K562 (cell line): ENCODE measurements around the gene POLR2B. TPM values are rescaled to one million over a fixed set of nuclear protein-coding genes. Genes with fewer than 3 reads are reported as not detected.

Source experiments
- ATAC-seq: fragments of 200-7000 bp; cut with Tn5 transposase; 3 replicates; pipeline ENCODE4 v1.9.1; 2020; ENCODE audit warnings: moderate library complexity
- BruUV-seq: library from RNA; stranded (reverse); fragments of 400-500 nt; replicated peaks from 2 replicates; lab custom pipeline; 2021; lab: Mats Ljungman, UMichigan
- CTCF ChIA-PET: fragments of 300-600 bp; formaldehyde crosslinking; extraction: SDS; loops from one replicate; lab custom pipeline; 2021; ENCODE audit warnings: low intra/inter-chr PET ratio; lab: Yijun Ruan, JAX
- POLR2A ChIA-PET: fragments of 300-600, 350-650 bp; sonication (Branson Sonifier 250); formaldehyde crosslinking; extraction: SDS; loops from one replicate; lab custom pipeline; 2021; ENCODE audit warnings: antibody characterized with exemption, inconsistent platforms; lab: Yijun Ruan, JAX
- DNase-seq, 4 experiments: peaks; one replicate each; pipeline versions ENCODE4 v3.0.0 to v3.0.0-alpha.2; 2011 to 2018; ENCODE audit warnings: low spot score in 3 of 4, mixed read lengths in 3 of 4; ENCODE audit errors: extremely low read depth in 1 of 4
- FAIRE-seq: peaks from 2 replicates; lab custom pipeline; 2011; peaks lifted over from hg19 to GRCh38; lab: Jason Lieb, UNC
- H2AFZ ChIP-seq: 2 replicates; pipeline ENCODE4 v1.6.0; 2011; ENCODE audit warnings: low read depth, low read length, control low read depth, inconsistent platforms
- H3K27ac ChIP-seq: fragments of 200-600 bp; 3 replicates; pipeline ENCODE4 v1.8.0; 2011; ENCODE audit warnings: low read depth, mild to moderate bottlenecking, control low read depth, inconsistent platforms, low read length, moderate library complexity, mixed read lengths; ENCODE audit errors: extremely low read depth
- H3K27me3 ChIP-seq, 2 experiments: fragments of 300-600 bp in 1 of 2; 2 replicates in 1 of 2; 3 replicates in 1 of 2; pipeline versions ENCODE4 v1.6.0 to v1.8.0; 2011; ENCODE audit warnings: inconsistent platforms in 2 of 2, low read length in 2 of 2, mild to moderate bottlenecking in 1 of 2, mixed read lengths in 1 of 2, moderate library complexity in 1 of 2; ENCODE audit not compliant: control insufficient read depth in 2 of 2, insufficient read depth in 2 of 2
- H3K36me3 ChIP-seq: fragments of 300-600 bp; 3 replicates; pipeline ENCODE4 v1.8.0; 2011; ENCODE audit warnings: mild to moderate bottlenecking, low read length, inconsistent platforms; ENCODE audit not compliant: control insufficient read depth, insufficient read depth
- H3K4me1 ChIP-seq, 2 experiments: fragments of 200-600 bp in 1 of 2; replicated peaks in 1 of 2; 2 replicates in 1 of 2; 3 replicates in 1 of 2; pipeline versions ENCODE4 v1.5.1 to v1.8.0; 2011; ENCODE audit warnings: inconsistent platforms in 2 of 2, low read length in 2 of 2, mild to moderate bottlenecking in 1 of 2, mixed read lengths in 1 of 2, moderate library complexity in 1 of 2; ENCODE audit not compliant: control insufficient read depth in 2 of 2, insufficient read depth in 2 of 2
- H3K4me2 ChIP-seq: 2 replicates; pipeline ENCODE4 v1.6.1; 2011; ENCODE audit warnings: low read length, control low read depth, inconsistent platforms, mixed read lengths; ENCODE audit not compliant: insufficient read depth
- H3K4me3 ChIP-seq: fragments of 200-600 bp; sonication (generic), shearing (Covaris generic); 2 replicates; pipeline ENCODE4 v1.5.1; 2016; ENCODE audit warnings: control low read depth, inconsistent platforms
- H3K79me2 ChIP-seq: fragments of 200-600 bp; 3 replicates; pipeline ENCODE4 v1.8.0; 2011; ENCODE audit warnings: low read length, inconsistent platforms; ENCODE audit not compliant: control insufficient read depth, insufficient read depth
- H3K9ac ChIP-seq, 2 experiments: 2 replicates each; pipeline versions ENCODE4 v1.6.0 to v1.6.1; 2011; ENCODE audit warnings: low read depth in 2 of 2, low read length in 2 of 2, control low read depth in 1 of 2, inconsistent platforms in 1 of 2, mild to moderate bottlenecking in 1 of 2, mixed read lengths in 1 of 2; ENCODE audit not compliant: insufficient read depth in 1 of 2
- H3K9me1 ChIP-seq: one replicate; pipeline ENCODE4 v1.6.0; 2011; ENCODE audit warnings: inconsistent platforms, mild to moderate bottlenecking, low read length, moderate library complexity; ENCODE audit not compliant: control insufficient read depth, insufficient read depth
- H3K9me3 ChIP-seq: replicated peaks from 2 replicates; pipeline ENCODE4 v1.5.1; 2011; ENCODE audit warnings: low read depth, low read length, inconsistent platforms; ENCODE audit not compliant: control insufficient read depth, insufficient read depth
- H4K20me1 ChIP-seq: replicated peaks from 2 replicates; pipeline ENCODE4 v1.6.1; 2011; ENCODE audit warnings: low read length, inconsistent platforms, mixed read lengths; ENCODE audit not compliant: control insufficient read depth, insufficient read depth
- CBX3 ChIP-seq, 2 experiments: IDR thresholded peaks; 1 replicate in 1 of 2; 2 replicates in 1 of 2; pipeline ENCODE4 v1.6.1; 2012; ENCODE audit warnings: inconsistent platforms in 2 of 2, low read length in 2 of 2, borderline replicate concordance in 1 of 2, control low read depth in 1 of 2
- CBX5 ChIP-seq: IDR thresholded peaks from 2 replicates; pipeline ENCODE4 v1.6.1; 2014; ENCODE audit warnings: low read depth, borderline replicate concordance
- CHD2 ChIP-seq: IDR thresholded peaks from 2 replicates; pipeline ENCODE4 v1.6.1; 2011; ENCODE audit warnings: low read depth, low read length
- EP300 ChIP-seq: IDR thresholded peaks from 2 replicates; pipeline ENCODE4 v1.6.1; 2012; ENCODE audit warnings: low read length, improper control_type of control experiment
- ERF ChIP-seq: fragments of 450-650 bp; formaldehyde crosslinking; IDR thresholded peaks from 2 replicates; pipeline ENCODE4 v1.4.0; 2020; ENCODE audit warnings: mild to moderate bottlenecking, mixed read lengths
- FOXK2 ChIP-seq, 2 experiments: fragments of 450-650 bp; IDR thresholded peaks in 1 of 2; conservative IDR thresholded peaks in 1 of 2; 2 replicates each; pipeline ENCODE4 v1.6.1; 2016; ENCODE audit warnings: low read depth in 2 of 2, mild to moderate bottlenecking in 1 of 2
- KLF10 ChIP-seq: fragments of 250-450 bp; sonication (Bioruptor Pico); IDR thresholded peaks from 2 replicates; pipeline ENCODE4 v1.6.1; 2021; ENCODE audit warnings: matching md5 sums
- MYNN ChIP-seq, 2 experiments: sonication (generic); formaldehyde crosslinking in 1 of 2; IDR thresholded peaks; 2 replicates each; pipeline versions ENCODE4 v1.5.0 to v1.6.1; 2016 to 2020; ENCODE audit warnings: antibody characterized with exemption in 1 of 2, missing genetic modification reagents in 1 of 2
- NFE2 ChIP-seq: IDR thresholded peaks from 2 replicates; pipeline ENCODE4 v1.6.1; 2014; ENCODE audit warnings: antibody characterized with exemption, low read depth
- SIRT6 ChIP-seq: IDR thresholded peaks from one replicate; pipeline ENCODE4 v1.6.1; 2012; ENCODE audit warnings: low read depth, mild to moderate bottlenecking, control low read depth, inconsistent platforms, low read length, moderate library complexity
- SUPT5H ChIP-seq: fragments of 450-650 bp; IDR thresholded peaks from 2 replicates; pipeline ENCODE4 v1.6.1; 2016
- TRIM28 ChIP-seq: fragments of 450-650 bp; IDR thresholded peaks from 2 replicates; pipeline ENCODE4 v1.6.1; 2017
- XRCC3 ChIP-seq: fragments of 450-650 bp; IDR thresholded peaks from 2 replicates; pipeline ENCODE4 v1.6.1; 2017; ENCODE audit warnings: mild to moderate bottlenecking, moderate library complexity
- ZNF316 ChIP-seq: fragments of 450-650 bp; IDR thresholded peaks from 2 replicates; pipeline ENCODE4 v1.6.1; 2016
- ZNF431 ChIP-seq: sonication (generic); formaldehyde crosslinking; IDR thresholded peaks from 2 replicates; pipeline ENCODE4 v1.8.0; 2022; ENCODE audit warnings: mild to moderate bottlenecking, missing genetic modification reagents
- in situ Hi-C: fragments of 300-500 bp; cut with MboI; formaldehyde crosslinking; loops from 4 replicates; pipeline ENCODE4 v1.15.0; 2018; ENCODE audit warnings: inconsistent platforms, mixed read lengths
- intact Hi-C: fragments of 100-400 bp; cut with micrococcal nuclease; formaldehyde crosslinking; loops from 2 replicates; pipeline ENCODE4 v1.14.2; 2022
- polyA plus RNA-seq, 8 experiments: library from polyadenylated mRNA; depleted of rRNA in 4 of 8; stranded (reverse) in 5 of 8; unstranded in 3 of 8; fragments of >200 nt; fragmentation: Nextera tagmentation in 2 of 8; fragmentation: Illumina TruSeq in 1 of 8; extraction: Ambion mirVana in 2 of 8; extraction: Trizol in 1 of 8; gene quantifications; 2 replicates each; pipeline versions ENCODE4 v1.2.1 to v1.2.3, GENCODE V29; 2011 to 2014; ENCODE audit warnings: inconsistent platforms in 1 of 8, missing spikeins in 1 of 8
- total RNA-seq, 7 experiments: library from RNA; depleted of rRNA in 6 of 7; stranded (reverse); fragments of >200 nt in 6 of 7; fragmentation: Illumina TruSeq in 2 of 7; extraction: Trizol in 2 of 7; gene quantifications; 2 replicates each; pipeline versions ENCODE4 v1.2.1 to v1.2.3, GENCODE V29; 2011 to 2021; ENCODE audit warnings: low replicate concordance in 1 of 7
- TF ChIP-seq, protein P1 (sequence below), 3 experiments: IDR thresholded peaks in 2 of 3; conservative IDR thresholded peaks in 1 of 3; 2 replicates each; pipeline ENCODE4 v1.5.1; 2011 to 2012; ENCODE audit warnings: low read length in 3 of 3, mild to moderate bottlenecking in 3 of 3, control low read depth in 2 of 3, improper control_type of control experiment in 1 of 3, inconsistent platforms in 1 of 3, low read depth in 1 of 3, mixed read lengths in 1 of 3, moderate library complexity in 1 of 3; ENCODE audit not compliant: insufficient read depth in 2 of 3
- TF ChIP-seq, protein P2 (sequence below): fragments of 450-650 bp; IDR thresholded peaks from 2 replicates; pipeline ENCODE4 v1.6.1; 2018; ENCODE audit warnings: mild to moderate bottlenecking, low read depth; ENCODE audit not compliant: partially characterized antibody
- TF ChIP-seq, protein P3 (sequence below): fragments of 450-650 bp; IDR thresholded peaks from 2 replicates; pipeline ENCODE4 v1.6.1; 2018; ENCODE audit not compliant: partially characterized antibody

POLR2B gene
- total and polyA plus RNA-seq, 9 of the 15 experiments (the other 6 are each of a cell fraction or from before 2014, with no cell fraction given), result 60.9 to 208 (median 142) TPM

DNA sequence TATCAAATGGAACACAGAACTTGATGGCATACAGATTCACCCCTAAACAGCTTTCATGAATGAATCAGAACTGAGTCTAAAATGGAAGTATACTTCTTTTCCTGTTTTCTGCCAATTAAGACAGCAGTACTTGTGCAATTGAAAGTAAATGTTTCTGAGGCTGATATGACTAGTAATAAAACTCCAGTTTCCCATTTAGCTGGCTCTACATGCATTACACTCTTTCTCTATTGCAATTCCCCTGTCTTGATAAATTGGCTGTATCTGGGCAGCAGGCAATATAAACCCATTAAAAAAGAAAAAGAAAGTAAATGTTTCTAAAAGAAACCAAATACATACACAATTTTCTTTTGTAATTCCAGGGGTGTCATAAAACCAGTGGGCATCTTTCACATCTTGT, 5.9 kb upstream of the POLR2B start:
- peaks cover 69% of the 10 kb centered on the region for H3K36me3 ChIP-seq
- no peak for FAIRE-seq
- CTCF ChIA-PET, result no interaction called here

More for the DNA sequence above, 5.9 kb upstream of the POLR2B start:
- BruUV-seq, result no TSS peak
- Histone ChIP-seq H3K4me1 (peaks cover 5 to 16% of the 10 kb centered on the region in 2 experiments; a peak in 4 of 5 replicates), H3K79me2 (peaks cover 41% of the 10 kb centered on the region), H3K4me2 (no peak overlapping the region), H3K9ac (no peak overlapping the region), H2AFZ (no peak overlapping the region), H3K4me3 (no peak overlapping the region), H3K9me1 (no peaks in the 10 kb centered on the region), H3K9me3 (no peaks in the 10 kb centered on the region; the same call in 1 of the 2 replicates), H3K27ac (no peak overlapping the region), H3K27me3 (no peaks in the 10 kb centered on the region), H4K20me1 (peaks cover 10% of the 10 kb centered on the region)
- ATAC-seq (no peak), DNase-seq (no peak)
- TF ChIP-seq, protein P1, sequence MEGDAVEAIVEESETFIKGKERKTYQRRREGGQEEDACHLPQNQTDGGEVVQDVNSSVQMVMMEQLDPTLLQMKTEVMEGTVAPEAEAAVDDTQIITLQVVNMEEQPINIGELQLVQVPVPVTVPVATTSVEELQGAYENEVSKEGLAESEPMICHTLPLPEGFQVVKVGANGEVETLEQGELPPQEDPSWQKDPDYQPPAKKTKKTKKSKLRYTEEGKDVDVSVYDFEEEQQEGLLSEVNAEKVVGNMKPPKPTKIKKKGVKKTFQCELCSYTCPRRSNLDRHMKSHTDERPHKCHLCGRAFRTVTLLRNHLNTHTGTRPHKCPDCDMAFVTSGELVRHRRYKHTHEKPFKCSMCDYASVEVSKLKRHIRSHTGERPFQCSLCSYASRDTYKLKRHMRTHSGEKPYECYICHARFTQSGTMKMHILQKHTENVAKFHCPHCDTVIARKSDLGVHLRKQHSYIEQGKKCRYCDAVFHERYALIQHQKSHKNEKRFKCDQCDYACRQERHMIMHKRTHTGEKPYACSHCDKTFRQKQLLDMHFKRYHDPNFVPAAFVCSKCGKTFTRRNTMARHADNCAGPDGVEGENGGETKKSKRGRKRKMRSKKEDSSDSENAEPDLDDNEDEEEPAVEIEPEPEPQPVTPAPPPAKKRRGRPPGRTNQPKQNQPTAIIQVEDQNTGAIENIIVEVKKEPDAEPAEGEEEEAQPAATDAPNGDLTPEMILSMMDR (IDR thresholded peaks at IDR 0.05 in 2 of 3, conservative IDR thresholded peaks at IDR 0.05 in 1 of 3; ENCODE audit: insufficient read depth in 2 of 3, low read depth in 1 of 3, low read length in 3 of 3), result no peak
- TF ChIP-seq SIRT6 (no peak), TRIM28 (0 out of 2 replicates have a peak, but pooled peaks have one; percentile 25), NFE2 (no peak), CHD2 (no peak), KLF10 (CRISPR knock-in tag) (no peak), CBX3 (IDR thresholded peaks at IDR 0.05; ENCODE audit: borderline replicate concordance in 1 of 2, low read length in 2 of 2) (peak in 1 of 2 experiments; percentile 47; a peak in 1 of 3 replicates), CBX5 (no peak), ZNF431 (CRISPR knock-in tag) (no peak), FOXK2 (conservative IDR thresholded peaks at IDR 0.05 in 1 of 2, IDR thresholded peaks at IDR 0.05 in 1 of 2; ENCODE audit: low read depth in 2 of 2) (no peak), EP300 (no peak), SUPT5H (no peak), MYNN (IDR thresholded peaks at IDR 0.05) (no peak), MYNN (CRISPR knock-in tag; IDR thresholded peaks at IDR 0.05) (no peak), XRCC3 (no peak), ERF (CRISPR knock-in tag) (no peak), ZNF316 (no peak)
- TF ChIP-seq, protein P2, sequence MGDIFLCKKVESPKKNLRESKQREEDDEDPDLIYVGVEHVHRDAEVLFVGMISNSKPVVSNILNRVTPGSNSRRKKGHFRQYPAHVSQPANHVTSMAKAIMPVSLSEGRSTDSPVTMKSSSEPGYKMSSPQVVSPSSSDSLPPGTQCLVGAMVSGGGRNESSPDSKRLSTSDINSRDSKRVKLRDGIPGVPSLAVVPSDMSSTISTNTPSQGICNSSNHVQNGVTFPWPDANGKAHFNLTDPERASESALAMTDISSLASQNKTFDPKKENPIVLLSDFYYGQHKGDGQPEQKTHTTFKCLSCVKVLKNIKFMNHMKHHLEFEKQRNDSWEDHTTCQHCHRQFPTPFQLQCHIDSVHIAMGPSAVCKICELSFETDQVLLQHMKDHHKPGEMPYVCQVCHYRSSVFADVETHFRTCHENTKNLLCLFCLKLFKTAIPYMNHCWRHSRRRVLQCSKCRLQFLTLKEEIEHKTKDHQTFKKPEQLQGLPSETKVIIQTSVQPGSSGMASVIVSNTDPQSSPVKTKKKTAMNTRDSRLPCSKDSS, result peak; percentile 24
- TF ChIP-seq, protein P3, sequence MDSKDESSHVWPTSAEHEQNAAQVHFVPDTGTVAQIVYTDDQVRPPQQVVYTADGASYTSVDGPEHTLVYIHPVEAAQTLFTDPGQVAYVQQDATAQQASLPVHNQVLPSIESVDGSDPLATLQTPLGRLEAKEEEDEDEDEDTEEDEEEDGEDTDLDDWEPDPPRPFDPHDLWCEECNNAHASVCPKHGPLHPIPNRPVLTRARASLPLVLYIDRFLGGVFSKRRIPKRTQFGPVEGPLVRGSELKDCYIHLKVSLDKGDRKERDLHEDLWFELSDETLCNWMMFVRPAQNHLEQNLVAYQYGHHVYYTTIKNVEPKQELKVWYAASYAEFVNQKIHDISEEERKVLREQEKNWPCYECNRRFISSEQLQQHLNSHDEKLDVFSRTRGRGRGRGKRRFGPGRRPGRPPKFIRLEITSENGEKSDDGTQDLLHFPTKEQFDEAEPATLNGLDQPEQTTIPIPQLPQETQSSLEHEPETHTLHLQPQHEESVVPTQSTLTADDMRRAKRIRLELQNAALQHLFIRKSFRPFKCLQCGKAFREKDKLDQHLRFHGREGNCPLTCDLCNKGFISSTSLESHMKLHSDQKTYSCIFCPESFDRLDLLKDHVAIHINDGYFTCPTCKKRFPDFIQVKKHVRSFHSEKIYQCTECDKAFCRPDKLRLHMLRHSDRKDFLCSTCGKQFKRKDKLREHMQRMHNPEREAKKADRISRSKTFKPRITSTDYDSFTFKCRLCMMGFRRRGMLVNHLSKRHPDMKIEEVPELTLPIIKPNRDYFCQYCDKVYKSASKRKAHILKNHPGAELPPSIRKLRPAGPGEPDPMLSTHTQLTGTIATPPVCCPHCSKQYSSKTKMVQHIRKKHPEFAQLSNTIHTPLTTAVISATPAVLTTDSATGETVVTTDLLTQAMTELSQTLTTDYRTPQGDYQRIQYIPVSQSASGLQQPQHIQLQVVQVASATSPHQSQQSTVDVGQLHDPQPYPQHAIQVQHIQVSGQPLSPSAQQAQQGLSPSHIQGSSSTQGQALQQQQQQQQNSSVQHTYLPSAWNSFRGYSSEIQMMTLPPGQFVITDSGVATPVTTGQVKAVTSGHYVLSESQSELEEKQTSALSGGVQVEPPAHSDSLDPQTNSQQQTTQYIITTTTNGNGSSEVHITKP, result no peak
- intact Hi-C loops (no loop called here), in situ Hi-C loops (no loop called here)
- POLR2A ChIA-PET, result no interaction called here
